Breast epithelium (tissue), 3 donors: Measurements from ENCODE around the gene BBLN.
"Not testable (repeated sequence)": the region's sequence is repeated elsewhere in the genome, so short reads cannot be mapped to it uniquely, and the experiment has no call there.

ENCODE experiments used
- POLR2A ChIP-seq: fragments of 450-650 bp; IDR thresholded peaks from one replicate; pipeline ENCODE4 v1.6.1; 2016; ENCODE audit warnings: antibody characterized with exemption, mild to moderate bottlenecking, moderate library complexity
- POLR2AphosphoS5 ChIP-seq, 3 donors: sonication (generic); formaldehyde crosslinking; IDR thresholded peaks; one replicate each; pipeline ENCODE4 v1.6.1; 2017; ENCODE audit warnings: antibody characterized with exemption in 3 of 3
- TF ChIP-seq, protein P1 (sequence below), 3 donors: fragments of 450-650 bp; IDR thresholded peaks; one replicate each; pipeline ENCODE4 v1.5.1; 2016 to 2017; ENCODE audit warnings: antibody characterized with exemption in 3 of 3, mild to moderate bottlenecking in 3 of 3, moderate library complexity in 3 of 3

DNA sequence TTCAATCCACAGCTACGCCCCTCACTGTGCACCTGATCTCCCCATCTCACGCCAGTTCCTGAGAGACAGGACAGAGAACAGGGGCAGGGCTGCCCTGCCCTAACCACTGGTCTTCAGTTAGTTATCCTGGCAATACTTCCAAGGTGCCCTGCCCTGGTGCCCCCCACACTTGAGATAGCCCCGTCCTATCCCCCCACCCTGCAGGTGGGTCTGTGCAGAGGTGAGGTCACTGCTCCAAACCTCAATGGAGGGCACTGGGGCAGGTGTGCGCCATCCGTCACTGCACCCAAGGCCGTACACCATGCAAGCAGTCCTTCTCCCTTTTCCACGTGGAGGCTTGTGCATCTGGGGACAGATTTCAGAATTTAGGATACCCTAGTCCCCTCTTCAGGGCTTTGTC, 29.4 kb upstream of the BBLN start:
- not testable (repeated sequence) for TF ChIP-seq POLR2AphosphoS5 (IDR thresholded peaks at IDR 0.05); POLR2A
- TF ChIP-seq, protein P1, sequence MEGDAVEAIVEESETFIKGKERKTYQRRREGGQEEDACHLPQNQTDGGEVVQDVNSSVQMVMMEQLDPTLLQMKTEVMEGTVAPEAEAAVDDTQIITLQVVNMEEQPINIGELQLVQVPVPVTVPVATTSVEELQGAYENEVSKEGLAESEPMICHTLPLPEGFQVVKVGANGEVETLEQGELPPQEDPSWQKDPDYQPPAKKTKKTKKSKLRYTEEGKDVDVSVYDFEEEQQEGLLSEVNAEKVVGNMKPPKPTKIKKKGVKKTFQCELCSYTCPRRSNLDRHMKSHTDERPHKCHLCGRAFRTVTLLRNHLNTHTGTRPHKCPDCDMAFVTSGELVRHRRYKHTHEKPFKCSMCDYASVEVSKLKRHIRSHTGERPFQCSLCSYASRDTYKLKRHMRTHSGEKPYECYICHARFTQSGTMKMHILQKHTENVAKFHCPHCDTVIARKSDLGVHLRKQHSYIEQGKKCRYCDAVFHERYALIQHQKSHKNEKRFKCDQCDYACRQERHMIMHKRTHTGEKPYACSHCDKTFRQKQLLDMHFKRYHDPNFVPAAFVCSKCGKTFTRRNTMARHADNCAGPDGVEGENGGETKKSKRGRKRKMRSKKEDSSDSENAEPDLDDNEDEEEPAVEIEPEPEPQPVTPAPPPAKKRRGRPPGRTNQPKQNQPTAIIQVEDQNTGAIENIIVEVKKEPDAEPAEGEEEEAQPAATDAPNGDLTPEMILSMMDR (IDR thresholded peaks at IDR 0.05), result not testable (repeated sequence)
